GM12865 (cell line): ENCODE measurements around the gene DIAPH2.
A peak's percentile ranks its signal among the peaks of the same experiment; 100 is the strongest.

Experiments used
- DNase-seq: peaks from one replicate; pipeline ENCODE4 v3.0.0; 2010; ENCODE audit warnings: low read depth
- H3K4me3 ChIP-seq: 2 replicates; pipeline ENCODE4 v1.5.1; 2011; ENCODE audit warnings: mild to moderate bottlenecking, low read depth, low read length, control low read depth
- CTCF ChIP-seq: IDR thresholded peaks from 2 replicates; pipeline ENCODE4 v1.5.1; 2011; ENCODE audit warnings: low read length, control low read depth, low read depth, inconsistent platforms; ENCODE audit not compliant: insufficient read depth; ENCODE audit errors: missing control alignments

The DIAPH2 gene

GRCh38 chrX:97322401-97322800, 637.8 kb downstream of the DIAPH2 start:
- no peak for TF ChIP-seq CTCF
- no peak overlapping the region for H3K4me3 ChIP-seq
- no peak for DNase-seq

GRCh38 chrX:97326456-97326855, 641.8 kb downstream of the DIAPH2 start:
- no peak overlapping the region for H3K4me3 ChIP-seq
- DNase-seq = peak; percentile 87
- no peak for TF ChIP-seq CTCF

DNA sequence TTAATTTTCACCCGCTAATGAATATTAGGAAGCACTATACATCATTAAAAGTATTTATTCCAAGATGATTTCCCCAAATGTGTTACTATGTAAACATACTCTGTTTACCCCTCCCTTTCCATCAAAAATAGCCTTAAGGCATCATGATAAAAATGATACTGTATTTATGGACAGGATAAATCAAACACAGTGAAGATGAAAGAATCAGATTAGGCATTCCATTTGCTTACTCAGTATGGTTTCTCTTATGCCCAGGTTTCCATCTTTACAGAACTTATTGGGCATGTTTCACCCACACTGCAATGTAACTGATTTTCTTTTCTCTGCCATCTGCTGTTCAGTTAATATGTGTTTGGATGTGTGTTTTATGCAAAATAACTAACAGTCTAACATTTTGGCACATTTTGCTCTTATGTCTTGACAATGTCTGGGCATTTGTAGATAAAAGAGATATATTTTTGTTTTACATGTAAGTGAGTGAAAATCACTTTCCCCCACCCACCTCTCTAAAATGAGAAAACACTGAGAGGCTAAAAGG, 644.3 kb downstream of the DIAPH2 start:
- no peak overlapping the region for H3K4me3 ChIP-seq
- TF ChIP-seq CTCF = no peak
- DNase-seq = no peak

- peak; percentile 48 for DNase-seq
Observed at GRCh38 chrX:97330151-97330550, 645.5 kb downstream of the DIAPH2 start.

GRCh38 chrX:97332963-97333362, 648.3 kb downstream of the DIAPH2 start:
- no peak for DNase-seq
- TF ChIP-seq CTCF = no peak
- no peak overlapping the region for H3K4me3 ChIP-seq

More at GRCh38 chrX:97330151-97330550, 645.5 kb downstream of the DIAPH2 start:
- no peak overlapping the region for H3K4me3 ChIP-seq
- TF ChIP-seq CTCF = no peak

- H3K4me3 ChIP-seq = no peak overlapping the region
- peak; percentile 13 for DNase-seq
- TF ChIP-seq CTCF = no peak
Observed at GRCh38 chrX:97334850-97335249, 650.2 kb downstream of the DIAPH2 start.

DNA sequence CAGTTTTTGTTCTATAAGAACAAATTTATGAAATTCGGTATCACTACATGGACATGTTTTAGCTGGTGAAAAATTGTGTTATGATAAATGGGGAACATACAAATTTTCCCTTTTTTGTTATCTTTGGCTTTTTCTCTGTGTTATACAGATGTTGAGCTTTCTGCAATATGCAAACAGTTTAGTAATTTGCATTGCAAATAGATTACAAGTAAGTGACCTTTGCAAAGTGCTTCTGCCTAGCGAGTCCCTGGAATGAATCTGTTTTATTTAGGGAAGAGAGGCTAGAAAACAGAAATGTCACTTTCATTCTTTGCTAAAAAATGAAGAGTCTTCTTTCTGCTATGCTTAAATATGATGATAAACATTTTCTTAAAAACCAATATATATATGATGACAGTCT, 660.1 kb downstream of the DIAPH2 start:
- TF ChIP-seq CTCF = no peak
- no peak for DNase-seq
- no peak overlapping the region for H3K4me3 ChIP-seq
